GM19240 (cell line): ENCODE data around the gene RTP3.
"Not testable (repeated sequence)": the region's sequence is repeated elsewhere in the genome, so short reads cannot be mapped to it uniquely, and the experiment has no call there.

ENCODE experiments used
- DNase-seq: peaks from one replicate; pipeline ENCODE4 v3.0.0; 2011; ENCODE audit warnings: low spot score; ENCODE audit not compliant: insufficient read length

RTP3 gene

DNA sequence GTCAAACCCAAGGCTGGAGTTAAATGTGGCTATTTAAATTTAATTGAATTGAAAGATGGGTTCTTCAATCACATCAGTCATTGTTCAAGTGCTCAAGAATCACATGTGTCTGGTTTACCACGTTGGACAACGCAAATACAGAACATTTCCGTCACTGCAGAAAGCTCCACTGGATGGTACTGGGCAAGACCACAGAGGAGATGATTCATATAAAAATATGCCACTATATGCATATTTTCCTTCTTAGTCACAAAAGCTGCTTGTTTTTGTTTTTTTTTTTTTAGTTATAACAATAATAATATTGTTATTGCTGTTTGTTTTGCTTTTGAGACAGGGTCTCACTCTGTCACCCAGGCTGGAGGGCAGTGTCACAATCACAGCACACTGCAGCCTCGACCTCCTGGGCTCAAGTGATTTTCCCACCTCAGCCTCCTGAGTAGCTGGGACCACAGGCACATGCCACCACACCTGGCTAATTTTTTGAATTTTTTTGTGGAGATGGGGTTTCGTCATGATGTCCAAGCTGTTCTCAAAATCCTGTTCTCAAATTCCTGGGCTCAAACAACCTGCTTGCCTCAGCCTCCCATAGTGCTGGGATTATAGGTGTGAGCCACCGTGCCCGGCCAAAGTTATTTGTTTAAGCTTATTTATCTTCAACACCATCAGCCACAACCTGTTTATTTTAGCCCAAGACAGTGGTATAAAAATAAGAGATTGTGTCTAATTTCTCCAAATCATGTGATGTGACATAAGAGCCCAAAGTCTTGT, 19.4 kb downstream of the RTP3 start:
- no peak for DNase-seq

DNA sequence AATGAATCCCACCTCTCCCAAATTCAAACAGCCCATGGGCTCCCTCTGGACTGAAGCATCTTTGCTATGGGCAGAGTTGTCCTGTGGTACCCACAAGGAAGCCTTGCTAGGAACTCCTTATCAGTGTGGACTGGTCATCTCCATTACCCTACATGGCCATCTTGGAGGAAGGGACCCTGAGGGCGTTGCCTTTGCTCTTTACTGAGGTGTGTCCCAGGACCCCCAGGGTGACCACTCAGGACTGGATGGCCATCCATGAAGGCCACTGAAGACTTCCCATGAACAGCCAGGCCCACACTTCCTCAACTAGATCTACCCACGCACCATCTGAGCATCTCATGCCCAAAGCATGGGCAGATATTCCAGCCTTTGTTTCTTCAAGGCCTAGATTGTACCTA, 20.0 kb downstream of the RTP3 start:
- DNase-seq = no peak

DNA sequence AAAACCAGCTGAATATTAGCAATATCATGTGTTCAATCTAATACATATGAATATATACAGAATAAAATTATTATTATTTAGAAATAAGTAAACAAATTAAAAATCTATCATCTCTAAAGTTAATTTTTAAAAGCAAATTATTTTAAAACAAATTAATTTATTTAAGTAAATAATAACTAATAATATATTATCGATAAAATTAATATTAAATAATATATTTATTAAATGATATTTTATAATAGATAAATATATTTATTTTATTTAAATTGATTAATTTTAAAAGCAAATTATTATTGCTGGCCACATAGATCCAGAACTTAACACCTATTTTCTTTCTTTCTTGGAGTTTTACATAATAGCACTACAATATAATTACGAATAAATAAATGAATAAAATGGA, 22.2 kb downstream of the RTP3 start:
- no peak for DNase-seq

DNA sequence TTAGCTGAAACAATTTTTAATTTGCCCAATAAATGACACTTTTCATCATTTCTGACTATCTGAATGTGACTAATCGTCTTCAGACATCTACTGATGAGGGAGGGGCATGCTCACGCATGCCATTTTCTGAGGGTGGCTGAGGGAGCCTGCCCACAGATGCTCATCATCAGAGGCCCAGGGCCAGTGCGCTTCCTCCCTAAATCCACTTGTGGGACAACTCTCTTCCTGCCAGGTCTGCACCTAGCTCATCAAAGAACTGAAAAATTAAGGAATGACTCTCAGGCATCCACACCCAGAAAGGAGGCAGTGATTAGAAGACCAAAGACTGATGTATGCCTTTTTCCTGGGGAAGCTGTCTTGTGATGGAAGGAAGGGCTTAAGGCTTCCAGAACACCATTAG, 22.8 kb downstream of the RTP3 start:
- no peak for DNase-seq

DNA sequence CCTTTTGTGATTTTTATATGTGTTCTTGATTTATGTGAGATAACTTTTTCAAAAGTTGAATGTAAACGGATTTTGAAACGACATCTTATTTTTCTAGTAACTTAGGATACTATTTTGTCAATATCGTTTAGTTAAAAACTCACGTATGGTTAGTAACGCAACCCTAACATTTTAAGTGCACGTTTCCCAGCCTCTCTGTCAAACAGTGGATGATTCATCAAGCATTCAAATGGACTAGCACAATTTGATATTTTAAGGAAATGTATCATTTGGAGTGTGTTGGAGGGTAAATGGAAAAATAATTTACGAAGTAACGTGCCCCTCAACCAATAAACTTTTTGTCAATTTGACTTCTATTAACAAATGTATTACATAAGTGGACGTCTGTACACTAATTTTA, 23.3 kb downstream of the RTP3 start:
- DNase-seq = no peak

DNA sequence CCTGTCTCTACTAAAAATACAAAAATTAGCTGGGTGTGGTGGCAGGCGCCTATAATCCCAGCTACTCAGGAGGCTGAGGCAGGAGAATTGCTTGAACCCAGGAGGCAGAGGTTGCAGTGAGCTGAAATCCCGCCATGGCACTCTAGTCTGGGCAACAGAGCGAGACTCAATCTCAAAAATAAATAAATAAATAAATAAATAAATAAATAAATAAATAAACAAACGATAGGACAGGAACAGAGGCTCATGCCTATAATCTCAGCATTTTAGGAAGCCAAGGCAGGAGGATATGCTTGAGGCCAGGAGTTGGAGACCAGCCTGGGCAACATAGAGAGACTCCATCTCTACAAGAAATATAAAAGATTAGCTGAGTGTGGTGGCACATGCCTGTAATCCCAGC, 24.4 kb downstream of the RTP3 start:
- DNase-seq = not testable (repeated sequence)

DNA sequence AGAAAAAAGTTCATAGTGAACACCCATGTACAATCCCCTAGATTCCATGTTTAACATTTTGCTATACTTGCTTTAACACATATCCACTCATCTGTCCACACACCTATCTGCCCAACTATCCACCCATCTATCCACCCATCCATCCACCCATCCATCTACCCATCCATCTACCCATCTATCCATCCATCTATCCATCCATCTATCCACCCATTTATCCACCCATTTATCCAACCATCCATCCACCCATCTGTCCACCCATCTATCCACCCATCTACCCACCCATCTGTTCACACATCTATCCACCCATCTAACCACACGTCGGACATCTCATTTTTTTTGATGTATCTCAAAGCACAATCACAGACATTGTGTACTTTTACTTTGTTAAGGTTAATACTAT, 25.8 kb downstream of the RTP3 start:
- no peak for DNase-seq

DNA sequence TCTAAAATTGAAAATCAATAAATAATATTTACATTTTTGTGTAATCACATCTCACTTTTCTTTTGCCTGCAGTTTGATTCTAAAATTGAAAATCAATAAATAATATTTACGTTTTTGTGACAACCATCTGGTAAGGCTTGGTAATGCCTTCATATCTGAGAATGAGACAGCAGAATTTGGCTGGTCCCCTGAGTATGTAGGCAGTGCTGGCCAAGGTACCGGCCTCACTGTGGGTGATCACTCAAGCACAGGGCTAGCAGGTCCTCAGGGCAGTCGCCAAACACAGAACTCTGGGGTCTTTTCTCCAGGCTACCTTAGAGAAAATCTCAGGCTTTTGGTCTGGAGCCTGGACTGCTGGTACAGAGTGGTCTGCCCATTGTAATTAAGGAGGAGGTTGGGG, 26.2 kb downstream of the RTP3 start:
- no peak for DNase-seq

DNA sequence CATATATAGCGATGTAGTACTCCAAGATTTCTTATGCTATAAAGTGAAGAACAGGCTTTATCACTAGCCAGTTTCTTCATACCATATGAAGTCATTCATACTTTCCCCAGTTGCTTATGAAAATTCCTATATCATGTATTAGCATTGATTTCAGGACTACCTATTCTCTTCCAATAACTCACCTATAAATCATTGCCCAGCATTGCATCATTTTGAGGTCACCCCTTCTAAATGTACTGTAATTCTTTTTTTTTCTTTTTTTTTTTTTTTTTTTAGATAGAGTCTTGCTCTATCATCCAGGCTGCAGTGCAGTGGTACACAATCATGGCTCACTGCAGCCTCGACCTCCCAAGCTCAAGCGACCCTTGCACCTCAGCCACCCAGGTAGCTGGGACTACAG, 27.1 kb downstream of the RTP3 start:
- DNase-seq = no peak

DNA sequence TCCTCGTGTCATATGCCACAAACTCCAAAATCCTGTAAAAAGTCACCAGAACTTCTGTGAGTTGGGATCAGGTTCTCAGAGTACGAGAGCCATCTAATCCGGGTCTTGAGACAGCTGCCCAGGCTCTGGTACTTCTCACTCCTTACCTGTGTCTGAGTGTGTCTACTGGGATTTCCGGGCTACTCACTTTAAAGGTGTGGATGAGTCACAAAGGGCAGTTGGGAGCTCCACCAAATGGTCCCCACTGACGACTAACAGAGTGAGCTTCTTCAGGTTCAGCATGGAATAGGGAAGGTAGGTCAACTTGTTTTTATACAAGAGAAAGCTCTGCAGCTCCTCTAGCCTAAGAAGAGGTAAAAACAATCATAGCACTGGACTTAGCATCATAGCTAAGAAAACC, 29.5 kb downstream of the RTP3 start:
- no peak for DNase-seq

DNA sequence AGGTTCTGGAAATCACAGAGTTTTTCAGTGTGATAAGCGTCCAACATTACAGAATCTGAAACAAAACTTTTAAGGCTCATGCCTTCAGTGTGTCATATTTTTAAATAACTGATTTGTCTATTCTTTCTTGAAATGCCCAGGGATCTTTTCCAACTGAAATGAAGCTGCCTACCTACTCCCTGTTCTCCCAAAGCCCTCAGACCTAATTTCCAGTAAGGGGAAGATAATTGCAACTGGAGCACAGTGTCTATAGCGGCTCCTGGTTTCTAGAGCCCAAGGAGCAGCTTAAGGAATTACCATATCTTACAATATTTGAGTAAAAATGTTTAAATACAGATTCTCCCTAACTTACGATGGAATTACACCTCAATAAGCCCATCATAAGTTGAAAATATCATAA, 35.3 kb downstream of the RTP3 start:
- DNase-seq = no peak

DNA sequence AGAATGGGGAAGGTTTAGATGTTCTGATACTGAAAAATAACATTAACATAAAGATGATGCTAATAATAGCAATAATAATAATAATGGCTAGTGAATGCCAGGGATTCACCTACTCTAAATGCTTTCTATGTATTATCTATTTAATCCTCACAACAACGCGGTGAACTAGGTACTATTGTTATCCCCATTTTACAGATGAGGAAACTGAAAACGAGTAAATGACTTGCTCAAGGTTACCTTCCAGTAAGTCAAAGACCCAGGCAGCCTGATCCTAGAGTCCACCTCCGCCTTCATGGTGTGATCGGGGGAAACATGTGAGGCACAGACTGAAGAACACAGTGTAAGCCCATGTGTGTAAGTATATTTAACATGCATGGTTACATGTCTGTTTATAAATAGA, 38.0 kb downstream of the RTP3 start:
- DNase-seq = no peak

DNA sequence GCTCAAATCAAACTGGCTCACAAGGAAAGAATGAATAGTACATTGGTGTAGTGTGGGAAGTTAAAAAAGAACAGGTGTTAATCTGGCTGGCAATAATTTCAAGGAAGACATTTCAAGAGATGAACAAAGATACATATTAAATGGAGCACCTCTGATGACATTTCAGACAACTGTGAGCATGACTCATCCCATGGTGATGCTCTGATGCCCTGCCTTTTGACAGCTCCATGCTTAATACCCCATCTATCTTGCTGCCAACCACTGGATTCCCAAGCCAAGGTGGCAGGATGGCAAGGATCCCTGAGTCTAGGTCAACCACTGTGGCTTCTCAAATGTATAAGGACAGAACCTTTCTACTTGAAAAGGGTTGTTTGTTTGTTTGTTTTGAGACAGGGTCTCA, 39.0 kb downstream of the RTP3 start:
- no peak for DNase-seq

DNA sequence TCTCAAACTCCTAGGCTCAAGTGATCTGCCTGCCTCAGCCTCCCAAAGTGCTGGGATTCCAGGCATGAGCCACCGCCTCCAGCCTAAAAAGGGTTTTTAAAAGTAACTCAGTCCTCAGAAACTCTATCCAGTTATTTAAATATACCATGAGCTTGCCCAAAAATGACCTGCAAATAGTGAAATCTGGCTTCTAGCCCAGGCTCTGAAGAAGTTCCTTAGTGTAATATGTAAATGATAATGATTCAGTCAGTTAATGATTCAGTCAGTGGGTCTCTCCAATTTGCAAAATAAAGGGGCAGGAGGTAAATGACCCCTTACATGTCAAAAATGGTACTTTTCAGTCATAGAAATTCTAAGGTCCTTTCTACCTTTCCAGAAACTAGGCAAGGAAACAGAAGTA, 39.5 kb downstream of the RTP3 start:
- DNase-seq = no peak

DNA sequence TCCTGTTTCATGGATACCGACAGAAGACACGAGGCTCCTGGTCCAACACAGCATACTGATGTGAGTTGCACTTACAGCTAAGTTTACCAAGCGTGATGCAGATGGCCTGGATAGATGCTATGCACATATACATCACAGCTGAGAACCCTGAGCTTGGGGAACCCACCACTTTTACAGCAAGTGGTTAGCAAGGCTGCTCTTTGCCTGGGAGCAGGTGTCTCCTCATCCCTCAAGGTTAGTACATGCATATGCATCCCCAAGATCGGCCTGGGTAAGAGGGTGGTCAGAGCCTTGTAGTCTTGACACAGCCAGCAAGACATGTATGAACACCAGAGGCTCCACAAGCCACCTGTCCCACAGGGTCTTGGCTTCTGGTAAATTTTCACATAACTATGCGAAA, 40.0 kb downstream of the RTP3 start:
- DNase-seq = no peak

DNA sequence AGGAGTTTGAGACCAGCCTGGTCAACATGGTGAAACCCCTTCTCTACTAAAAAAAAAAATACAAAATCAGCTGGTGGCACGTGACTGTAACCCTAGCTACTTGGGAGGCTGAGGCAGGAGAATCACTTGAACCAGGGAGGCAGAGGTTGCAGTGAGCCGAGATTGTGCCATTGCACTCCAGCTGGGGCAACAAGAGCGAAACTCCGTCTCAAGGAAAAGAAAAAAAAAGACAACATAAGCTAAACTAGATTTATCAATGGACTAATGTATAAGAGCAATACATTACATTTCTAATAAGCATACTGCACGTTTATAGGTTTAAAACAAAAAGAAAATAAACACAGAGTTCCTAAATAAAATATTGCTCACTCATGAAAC, 40.6 kb downstream of the RTP3 start:
- DNase-seq = not testable (repeated sequence)

DNA sequence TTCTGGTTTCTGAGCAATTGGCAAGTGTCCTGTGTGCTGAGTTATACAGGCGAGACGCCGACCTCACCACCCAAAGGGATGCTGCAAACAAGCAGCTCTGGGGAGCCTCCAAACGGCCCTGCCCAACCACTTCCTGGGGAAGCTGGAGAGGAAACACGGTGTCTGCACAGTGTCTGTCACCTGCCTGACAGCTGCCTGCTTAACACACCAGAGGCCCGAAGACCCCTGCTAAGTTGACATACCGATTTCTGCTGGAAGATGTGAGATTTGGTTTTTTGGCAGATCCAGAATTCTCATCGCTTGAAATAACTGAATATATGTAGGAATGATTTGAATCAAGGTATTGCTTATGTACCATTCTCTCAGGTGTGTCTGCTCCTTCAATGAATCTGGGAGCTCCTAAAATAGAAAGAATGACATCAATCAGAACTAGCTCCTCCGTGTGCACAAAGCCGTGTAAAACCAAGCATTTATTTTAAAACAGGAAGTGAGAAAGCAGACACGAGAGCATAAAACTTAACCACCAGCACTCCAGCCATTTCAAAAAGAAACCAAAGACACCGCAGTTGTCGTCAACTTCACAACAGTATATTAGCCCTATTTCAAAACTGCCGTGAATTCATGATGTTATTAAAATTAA, 41.1 kb downstream of the RTP3 start:
- DNase-seq = peak; percentile 43

DNA sequence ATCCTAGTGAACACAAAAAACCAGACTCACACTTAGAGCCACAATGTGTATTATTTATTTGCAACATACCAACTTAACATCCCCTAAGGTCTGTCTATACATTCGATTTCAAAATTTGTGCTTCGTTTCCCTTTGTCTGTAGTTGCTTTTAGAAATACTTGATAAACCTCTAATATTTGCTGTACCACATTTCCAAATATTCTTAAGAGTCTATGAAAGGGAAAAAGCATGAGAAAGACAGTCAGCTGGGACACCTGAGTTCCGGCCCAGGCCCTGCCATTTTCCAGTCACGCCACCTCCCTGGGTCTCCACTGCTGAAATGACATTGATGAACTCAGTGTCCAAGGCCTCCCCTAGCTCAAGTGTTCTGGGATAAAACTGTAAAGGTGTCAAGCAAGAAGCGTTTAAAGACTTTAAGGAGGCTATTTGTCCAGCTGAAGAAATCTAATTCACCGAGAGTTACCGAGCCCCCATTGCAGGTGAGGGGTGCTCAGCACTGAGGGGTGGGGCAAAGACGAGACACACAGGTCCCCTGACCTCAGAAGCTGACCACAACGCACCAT, 41.7 kb downstream of the RTP3 start:
- DNase-seq = no peak

DNA sequence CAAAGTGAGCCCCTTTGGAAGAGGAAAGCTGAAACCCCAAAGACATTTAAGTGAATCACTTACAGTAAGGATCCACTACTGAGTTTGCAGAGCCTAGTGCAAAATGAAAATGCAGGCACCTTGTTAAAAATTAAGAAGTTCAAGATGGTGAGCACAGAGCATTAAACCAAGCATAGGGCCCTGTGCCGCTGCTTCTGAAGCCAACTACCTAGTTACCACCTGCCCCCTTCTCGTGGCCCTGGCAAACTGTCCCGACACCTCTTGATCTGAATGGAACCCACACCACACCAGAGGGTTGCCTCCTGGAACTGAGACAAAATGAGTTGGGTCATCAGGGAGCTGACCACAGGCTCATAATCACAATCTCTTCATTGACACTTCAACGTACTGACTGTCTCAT, 42.8 kb downstream of the RTP3 start:
- no peak for DNase-seq

DNA sequence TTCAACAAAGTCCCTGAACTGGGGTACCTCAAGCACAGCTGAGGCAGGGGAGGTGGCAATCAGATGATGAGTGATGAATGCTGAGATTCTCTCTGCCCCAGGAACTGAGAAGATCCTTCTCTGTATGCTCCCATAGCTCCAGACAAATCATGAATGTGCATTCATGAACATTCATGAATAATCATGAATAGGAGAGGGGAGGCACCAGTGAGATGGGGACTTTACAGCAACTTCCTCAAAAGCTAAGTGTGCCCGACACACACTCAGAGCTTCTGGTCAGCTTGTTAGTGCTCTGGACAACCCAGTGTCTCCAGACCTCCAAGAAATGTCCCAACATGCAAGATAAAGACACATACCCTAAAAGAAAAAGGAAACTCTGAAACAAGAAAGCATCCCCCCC, 44.1 kb downstream of the RTP3 start:
- DNase-seq = no peak

DNA sequence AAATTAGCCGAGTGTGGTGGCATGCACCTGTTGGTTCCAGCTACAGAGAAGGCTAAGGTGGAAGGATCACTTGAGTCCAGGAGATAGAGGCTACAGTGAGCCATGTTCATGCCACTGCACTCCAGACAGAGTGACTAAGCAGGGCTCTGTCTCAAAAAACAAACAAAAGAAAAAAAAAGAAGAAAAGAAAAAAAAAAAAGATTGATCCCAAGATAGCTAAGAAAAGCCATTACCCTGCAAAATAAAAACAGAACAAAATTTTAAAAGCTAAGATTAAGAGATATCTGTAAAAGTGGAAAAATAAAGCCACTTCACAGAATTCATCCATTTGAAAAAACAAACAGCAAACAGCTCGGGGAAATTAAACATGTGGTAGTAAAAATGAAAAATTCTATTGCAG, 44.6 kb downstream of the RTP3 start:
- no peak for DNase-seq

DNA sequence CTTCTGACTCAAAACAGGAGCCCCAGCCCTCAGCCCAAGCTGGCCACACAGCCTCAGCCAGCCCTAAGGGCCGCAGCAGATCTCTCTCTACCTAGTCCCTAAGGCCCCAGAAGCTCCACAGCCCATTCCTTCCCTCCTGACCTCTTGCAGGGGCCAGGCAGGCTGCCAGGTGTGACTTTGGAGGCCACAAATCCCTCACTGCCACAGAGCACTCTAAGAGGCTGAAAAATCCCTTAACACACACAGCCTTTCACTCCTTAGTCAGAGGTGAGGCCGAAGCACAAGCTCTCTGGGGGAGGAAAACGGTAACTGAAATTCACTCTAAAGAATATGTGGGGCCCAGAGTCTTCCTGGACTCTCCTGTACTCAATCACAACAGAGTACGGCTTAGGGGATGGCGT, 45.0 kb downstream of the RTP3 start:
- no peak for DNase-seq
